ENCODE data around the gene MAD1L1. TPM values are rescaled to one million over a fixed set of nuclear protein-coding genes. Genes with fewer than 3 reads are reported as not detected.

The MAD1L1 gene
- total RNA-seq, 1 donor from 2014 or later = 16.2 TPM

- TF ChIP-seq, protein P1, sequence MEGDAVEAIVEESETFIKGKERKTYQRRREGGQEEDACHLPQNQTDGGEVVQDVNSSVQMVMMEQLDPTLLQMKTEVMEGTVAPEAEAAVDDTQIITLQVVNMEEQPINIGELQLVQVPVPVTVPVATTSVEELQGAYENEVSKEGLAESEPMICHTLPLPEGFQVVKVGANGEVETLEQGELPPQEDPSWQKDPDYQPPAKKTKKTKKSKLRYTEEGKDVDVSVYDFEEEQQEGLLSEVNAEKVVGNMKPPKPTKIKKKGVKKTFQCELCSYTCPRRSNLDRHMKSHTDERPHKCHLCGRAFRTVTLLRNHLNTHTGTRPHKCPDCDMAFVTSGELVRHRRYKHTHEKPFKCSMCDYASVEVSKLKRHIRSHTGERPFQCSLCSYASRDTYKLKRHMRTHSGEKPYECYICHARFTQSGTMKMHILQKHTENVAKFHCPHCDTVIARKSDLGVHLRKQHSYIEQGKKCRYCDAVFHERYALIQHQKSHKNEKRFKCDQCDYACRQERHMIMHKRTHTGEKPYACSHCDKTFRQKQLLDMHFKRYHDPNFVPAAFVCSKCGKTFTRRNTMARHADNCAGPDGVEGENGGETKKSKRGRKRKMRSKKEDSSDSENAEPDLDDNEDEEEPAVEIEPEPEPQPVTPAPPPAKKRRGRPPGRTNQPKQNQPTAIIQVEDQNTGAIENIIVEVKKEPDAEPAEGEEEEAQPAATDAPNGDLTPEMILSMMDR (IDR thresholded peaks at IDR 0.05; ENCODE audit: borderline replicate concordance) = no peak
- H3K9me3 ChIP-seq (replicated peaks) = no peaks in the 10 kb centered on the region
- H3K4me1 ChIP-seq = peaks cover 29% of the 10 kb centered on the region
- H3K27ac ChIP-seq (replicated peaks) = no peak overlapping the region
- no peaks in the 10 kb centered on the region for H3K27me3 ChIP-seq (ENCODE audit: low read depth)
- H3K36me3 ChIP-seq = peaks cover 8% of the 10 kb centered on the region
- H3K4me3 ChIP-seq = no peak overlapping the region
- intact Hi-C loops (cut with micrococcal nuclease) = no loop called here
- DNase-seq = no peak
Observed at GRCh38 chr7:1815051-1815481, 417.7 kb downstream of the MAD1L1 start.

- H3K4me1 ChIP-seq = peaks cover 29% of the 10 kb centered on the region
- intact Hi-C loops (cut with micrococcal nuclease) = no loop called here
- no peaks in the 10 kb centered on the region for H3K9me3 ChIP-seq (replicated peaks)
- peaks cover 8% of the 10 kb centered on the region for H3K36me3 ChIP-seq
- no peaks in the 10 kb centered on the region for H3K27me3 ChIP-seq (ENCODE audit: low read depth)
- TF ChIP-seq, protein P1 (IDR thresholded peaks at IDR 0.05; ENCODE audit: borderline replicate concordance) = no peak
- DNase-seq = no peak
- no peak overlapping the region for H3K4me3 ChIP-seq
- H3K27ac ChIP-seq (replicated peaks) = no peak overlapping the region
Observed at GRCh38 chr7:1814089-1814811, 418.5 kb downstream of the MAD1L1 start.

DNA sequence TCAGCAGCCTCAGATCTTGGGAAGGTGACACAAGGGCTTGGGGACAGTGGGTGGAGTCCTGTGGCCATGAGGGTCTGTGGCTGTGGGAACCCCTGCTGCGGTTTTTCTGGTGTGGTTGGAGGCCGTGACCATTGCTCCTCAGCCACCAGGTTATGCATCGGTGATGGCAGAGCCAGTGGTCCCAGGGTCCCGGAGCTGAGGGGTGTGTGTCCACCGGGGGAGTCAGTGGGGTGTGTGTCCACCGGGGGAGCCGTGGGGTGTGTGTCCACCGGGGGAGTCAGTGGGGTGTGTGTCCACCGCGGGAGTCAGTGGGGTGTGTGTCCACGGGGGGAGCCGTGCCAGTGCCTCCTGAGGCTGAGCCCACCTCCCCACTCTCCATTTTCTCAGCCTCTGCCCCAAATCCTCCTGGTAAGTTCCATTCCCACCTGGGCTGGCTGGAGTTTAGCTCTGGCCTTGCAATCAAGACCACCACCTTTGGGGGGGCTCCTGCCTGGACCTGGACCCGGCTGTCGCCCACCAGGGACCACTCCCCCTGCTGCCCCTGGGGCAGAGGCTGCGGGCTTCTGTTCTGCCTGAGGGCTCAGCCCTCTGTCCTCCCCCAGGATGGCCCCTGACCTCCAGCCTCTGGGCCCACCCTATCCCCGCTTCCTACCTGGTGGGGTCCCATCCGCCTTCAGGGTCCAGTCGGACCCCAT lies 419.2 kb downstream of the MAD1L1 start:
- Histone ChIP-seq H3K27me3 (ENCODE audit: low read depth) (no peaks in the 10 kb centered on the region), H3K27ac (replicated peaks) (no peak overlapping the region), H3K4me3 (no peak overlapping the region), H3K36me3 (peaks cover 8% of the 10 kb centered on the region), H3K4me1 (peaks cover 29% of the 10 kb centered on the region), H3K9me3 (replicated peaks) (no peaks in the 10 kb centered on the region)
- TF ChIP-seq, protein P1 (IDR thresholded peaks at IDR 0.05; ENCODE audit: borderline replicate concordance) = no peak
- intact Hi-C loops (cut with micrococcal nuclease) = no loop called here
- no peak for DNase-seq

GRCh38 chr7:1812509-1813393 lies 420.0 kb downstream of the MAD1L1 start:
- Histone ChIP-seq H3K9me3 (replicated peaks) (no peaks in the 10 kb centered on the region), H3K36me3 (peaks cover 8% of the 10 kb centered on the region), H3K27me3 (ENCODE audit: low read depth) (no peaks in the 10 kb centered on the region), H3K4me3 (no peak overlapping the region), H3K4me1 (peaks cover 21% of the 10 kb centered on the region), H3K27ac (replicated peaks) (no peak overlapping the region)
- no peak for DNase-seq
- TF ChIP-seq, protein P1 (IDR thresholded peaks at IDR 0.05; ENCODE audit: borderline replicate concordance) = peak; percentile 64
- intact Hi-C loops (cut with micrococcal nuclease) = no loop called here

GRCh38 chr7:1811850-1812508 lies 420.8 kb downstream of the MAD1L1 start:
- DNase-seq = no peak
- Histone ChIP-seq H3K4me1 (peaks cover 17% of the 10 kb centered on the region), H3K4me3 (no peak overlapping the region), H3K9me3 (replicated peaks) (no peaks in the 10 kb centered on the region), H3K36me3 (peaks cover 8% of the 10 kb centered on the region), H3K27me3 (ENCODE audit: low read depth) (no peaks in the 10 kb centered on the region), H3K27ac (replicated peaks) (no peak overlapping the region)
- intact Hi-C loops (cut with micrococcal nuclease) = no loop called here
- TF ChIP-seq, protein P1 (IDR thresholded peaks at IDR 0.05; ENCODE audit: borderline replicate concordance) = no peak

Measured in left ventricle myocardium inferior (tissue), 1 donor.